HepG2 (cell line): Measurements from ENCODE around the gene AHR. TPM values are rescaled to one million over a fixed set of nuclear protein-coding genes. Genes with fewer than 3 reads are reported as not detected.
A peak's percentile ranks its signal among the peaks of the same experiment; 100 is the strongest.

Source experiments
- ATF5 ChIP-seq: sonication (generic); formaldehyde crosslinking; IDR thresholded peaks from 2 replicates; pipeline ENCODE4 v1.4.0; 2020; ENCODE audit warnings: mild to moderate bottlenecking, low read depth, missing genetic modification reagents
- FOXO4 ChIP-seq: sonication (generic); formaldehyde crosslinking; conservative IDR thresholded peaks from 2 replicates; pipeline ENCODE4 v1.8.1; 2023; ENCODE audit warnings: missing genetic modification reagents
- GTF2F1 ChIP-seq: fragments of 150-350 bp; IDR thresholded peaks from 2 replicates; pipeline ENCODE4 v1.6.1; 2014; ENCODE audit warnings: low read length
- HDAC1 ChIP-seq: sonication (generic); formaldehyde crosslinking; IDR thresholded peaks from 2 replicates; pipeline ENCODE4 v1.5.1; 2020; ENCODE audit warnings: mild to moderate bottlenecking, missing genetic modification reagents
- HDAC6 ChIP-seq: fragments of 200-600 bp; sonication (generic); IDR thresholded peaks from 2 replicates; pipeline ENCODE4 v1.7.0; 2017; ENCODE audit warnings: mild to moderate bottlenecking, antibody characterized with exemption, low read length, low read depth
- JUN ChIP-seq: sonication (generic); formaldehyde crosslinking; IDR thresholded peaks from 2 replicates; pipeline ENCODE4 v1.4.0; 2020; ENCODE audit warnings: mild to moderate bottlenecking, missing genetic modification reagents
- KLF11 ChIP-seq: IDR thresholded peaks from 2 replicates; pipeline ENCODE4 v1.6.1; 2016; ENCODE audit warnings: missing compliant biosample characterization
- MTA3 ChIP-seq: sonication (generic); formaldehyde crosslinking; IDR thresholded peaks from 2 replicates; pipeline ENCODE4 v1.4.0; 2020; ENCODE audit warnings: missing genetic modification reagents
- NFE2L1 ChIP-seq: sonication (generic); formaldehyde crosslinking; IDR thresholded peaks from 2 replicates; pipeline ENCODE4 v1.4.0; 2020; ENCODE audit warnings: missing genetic modification reagents, mild to moderate bottlenecking, borderline replicate concordance
- NKX3-1 ChIP-seq: sonication (generic); formaldehyde crosslinking; IDR thresholded peaks from 2 replicates; pipeline ENCODE4 v1.5.0; 2020; ENCODE audit warnings: missing genetic modification reagents
- RXRB ChIP-seq: IDR thresholded peaks from 2 replicates; pipeline ENCODE4 v1.6.1; 2016; ENCODE audit warnings: borderline replicate concordance, missing genetic modification reagents, missing compliant biosample characterization
- SMAD9 ChIP-seq: sonication (generic); formaldehyde crosslinking; IDR thresholded peaks from 2 replicates; pipeline ENCODE4 v1.5.1; 2020; ENCODE audit warnings: mild to moderate bottlenecking, missing genetic modification reagents
- SOX6 ChIP-seq, 2 experiments: fragments of 450-650 bp in 1 of 2; sonication (generic) in 1 of 2; formaldehyde crosslinking in 1 of 2; IDR thresholded peaks; 2 replicates each; pipeline versions ENCODE4 v1.4.0 to v1.6.1; 2017 to 2020; ENCODE audit warnings: antibody characterized with exemption in 1 of 2, mild to moderate bottlenecking in 1 of 2, missing genetic modification reagents in 1 of 2
- TRIM24 ChIP-seq: sonication (generic); formaldehyde crosslinking; IDR thresholded peaks from 2 replicates; pipeline ENCODE4 v1.8.0; 2022; ENCODE audit warnings: mild to moderate bottlenecking, missing genetic modification reagents
- ZBTB1 ChIP-seq: sonication (generic); formaldehyde crosslinking; IDR thresholded peaks from 2 replicates; pipeline ENCODE4 v1.4.0; 2020; ENCODE audit warnings: missing genetic modification reagents, borderline replicate concordance
- ZBTB20 ChIP-seq: sonication (generic); formaldehyde crosslinking; IDR thresholded peaks from 2 replicates; pipeline ENCODE4 v1.8.1; 2023; ENCODE audit warnings: missing genetic modification reagents, low read depth, mild to moderate bottlenecking, borderline replicate concordance
- ZBTB7B ChIP-seq: sonication (generic); formaldehyde crosslinking; IDR thresholded peaks from 2 replicates; pipeline ENCODE4 v1.4.0; 2020; ENCODE audit warnings: missing genetic modification reagents
- ZFP36 ChIP-seq: fragments of 150-350 bp; IDR thresholded peaks from 2 replicates; pipeline ENCODE4 v1.6.1; 2018; ENCODE audit warnings: borderline replicate concordance, low read length, low read depth; ENCODE audit not compliant: partially characterized antibody
- ZMYM4 ChIP-seq: sonication (generic); formaldehyde crosslinking; IDR thresholded peaks from 2 replicates; pipeline ENCODE4 v1.8.1; 2023; ENCODE audit warnings: mild to moderate bottlenecking, missing genetic modification reagents
- ZNF432 ChIP-seq: sonication (generic); formaldehyde crosslinking; IDR thresholded peaks from 2 replicates; pipeline ENCODE4 v1.5.0; 2020; ENCODE audit warnings: missing genetic modification reagents, mild to moderate bottlenecking, borderline replicate concordance
- ZNF557 ChIP-seq: sonication (generic); formaldehyde crosslinking; IDR thresholded peaks from 2 replicates; pipeline ENCODE4 v1.4.0; 2020; ENCODE audit warnings: missing genetic modification reagents
- ZNF776 ChIP-seq: sonication (generic); formaldehyde crosslinking; IDR thresholded peaks from 2 replicates; pipeline ENCODE4 v1.4.0; 2020; ENCODE audit warnings: mild to moderate bottlenecking, missing genetic modification reagents
- polyA plus RNA-seq, 8 experiments: library from polyadenylated mRNA; depleted of rRNA in 3 of 8; stranded (reverse) in 7 of 8; unstranded in 1 of 8; fragments of >200 nt; fragmentation: Illumina TruSeq in 4 of 8; extraction: Trizol in 4 of 8; gene quantifications; 2 replicates each; pipeline versions ENCODE4 v1.2.1 to v1.2.3, GENCODE V29; 2011 to 2016; ENCODE audit warnings: low read depth in 4 of 8, missing spikeins in 1 of 8, mixed read lengths in 1 of 8; ENCODE audit not compliant: insufficient read depth in 1 of 8
- total RNA-seq, 5 experiments: library from RNA; depleted of rRNA; stranded (reverse); fragments of >200 nt; fragmentation: Illumina TruSeq; extraction: Trizol; gene quantifications; 2 replicates each; pipeline ENCODE4 v1.2.3, GENCODE V29; 2016; ENCODE audit warnings: low read depth in 1 of 5
- TF ChIP-seq, protein P1 (sequence below): IDR thresholded peaks from 2 replicates; pipeline ENCODE4 v1.6.1; 2012; ENCODE audit warnings: inconsistent platforms
- TF ChIP-seq, protein P2 (sequence below): sonication (generic); formaldehyde crosslinking; IDR thresholded peaks from 2 replicates; pipeline ENCODE4 v1.4.0; 2020; ENCODE audit warnings: missing genetic modification reagents, borderline replicate concordance

AHR gene
- total and polyA plus RNA-seq, 2 of the 13 experiments (the other 11 are each of a cell fraction or from before 2014, with no cell fraction given) = 9.0 to 31.3 TPM

DNA sequence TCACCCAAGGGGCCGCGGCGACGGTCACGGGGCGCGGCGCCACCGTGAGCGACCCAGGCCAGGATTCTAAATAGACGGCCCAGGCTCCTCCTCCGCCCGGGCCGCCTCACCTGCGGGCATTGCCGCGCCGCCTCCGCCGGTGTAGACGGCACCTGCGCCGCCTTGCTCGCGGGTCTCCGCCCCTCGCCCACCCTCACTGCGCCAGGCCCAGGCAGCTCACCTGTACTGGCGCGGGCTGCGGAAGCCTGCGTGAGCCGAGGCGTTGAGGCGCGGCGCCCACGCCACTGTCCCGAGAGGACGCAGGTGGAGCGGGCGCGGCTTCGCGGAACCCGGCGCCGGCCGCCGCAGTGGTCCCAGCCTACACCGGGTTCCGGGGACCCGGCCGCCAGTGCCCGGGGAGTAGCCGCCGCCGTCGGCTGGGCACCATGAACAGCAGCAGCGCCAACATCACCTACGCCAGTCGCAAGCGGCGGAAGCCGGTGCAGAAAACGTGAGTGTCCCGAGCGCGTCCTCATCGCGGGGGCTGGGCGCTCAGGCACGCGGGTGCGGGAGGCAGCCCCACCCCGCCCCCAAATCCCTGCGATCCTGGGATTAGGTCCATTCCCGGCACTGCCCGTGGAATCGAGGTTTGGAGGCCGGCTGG lies 509 bp downstream of the AHR start (continued):
- TF ChIP-seq MTA3 (CRISPR knock-in tag) (no peak), SMAD9 (CRISPR knock-in tag) (no peak), RXRB (no peak), KLF11 (CRISPR knock-in tag) (no peak), ZBTB7B (CRISPR knock-in tag) (peak; percentile 34; the same call in 1 of the 2 replicates), FOXO4 (CRISPR knock-in tag) (no peak), NKX3-1 (CRISPR knock-in tag) (no peak), NFE2L1 (CRISPR knock-in tag) (no peak), HDAC1 (no peak; the same call in none of the 2 replicates), HDAC6 (no peak), ZBTB1 (CRISPR knock-in tag) (no peak), ZNF776 (CRISPR knock-in tag) (peak; percentile 85; the same call in 1 of the 2 replicates), SOX6 (IDR thresholded peaks at IDR 0.05) (no peak), SOX6 (CRISPR knock-in tag; IDR thresholded peaks at IDR 0.05) (no peak), JUN (CRISPR knock-in tag) (no peak), TRIM24 (CRISPR knock-in tag) (no peak), GTF2F1 (no peak), ZBTB20 (CRISPR knock-in tag) (no peak), ZNF557 (CRISPR knock-in tag) (no peak), ZFP36 (no peak), ZMYM4 (peak; percentile 35), ATF5 (CRISPR knock-in tag) (no peak), ZNF432 (no peak)
- TF ChIP-seq, protein P1, sequence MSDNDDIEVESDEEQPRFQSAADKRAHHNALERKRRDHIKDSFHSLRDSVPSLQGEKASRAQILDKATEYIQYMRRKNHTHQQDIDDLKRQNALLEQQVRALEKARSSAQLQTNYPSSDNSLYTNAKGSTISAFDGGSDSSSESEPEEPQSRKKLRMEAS = no peak; the same call in 1 of the 2 replicates
- TF ChIP-seq, protein P2, sequence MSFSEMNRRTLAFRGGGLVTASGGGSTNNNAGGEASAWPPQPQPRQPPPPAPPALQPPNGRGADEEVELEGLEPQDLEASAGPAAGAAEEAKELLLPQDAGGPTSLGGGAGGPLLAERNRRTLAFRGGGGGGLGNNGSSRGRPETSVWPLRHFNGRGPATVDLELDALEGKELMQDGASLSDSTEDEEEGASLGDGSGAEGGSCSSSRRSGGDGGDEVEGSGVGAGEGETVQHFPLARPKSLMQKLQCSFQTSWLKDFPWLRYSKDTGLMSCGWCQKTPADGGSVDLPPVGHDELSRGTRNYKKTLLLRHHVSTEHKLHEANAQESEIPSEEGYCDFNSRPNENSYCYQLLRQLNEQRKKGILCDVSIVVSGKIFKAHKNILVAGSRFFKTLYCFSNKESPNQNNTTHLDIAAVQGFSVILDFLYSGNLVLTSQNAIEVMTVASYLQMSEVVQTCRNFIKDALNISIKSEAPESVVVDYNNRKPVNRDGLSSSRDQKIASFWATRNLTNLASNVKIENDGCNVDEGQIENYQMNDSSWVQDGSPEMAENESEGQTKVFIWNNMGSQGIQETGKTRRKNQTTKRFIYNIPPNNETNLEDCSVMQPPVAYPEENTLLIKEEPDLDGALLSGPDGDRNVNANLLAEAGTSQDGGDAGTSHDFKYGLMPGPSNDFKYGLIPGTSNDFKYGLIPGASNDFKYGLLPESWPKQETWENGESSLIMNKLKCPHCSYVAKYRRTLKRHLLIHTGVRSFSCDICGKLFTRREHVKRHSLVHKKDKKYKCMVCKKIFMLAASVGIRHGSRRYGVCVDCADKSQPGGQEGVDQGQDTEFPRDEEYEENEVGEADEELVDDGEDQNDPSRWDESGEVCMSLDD = no peak
